ENCODE results near the gene NPDC1. TPM values are rescaled to one million over a fixed set of nuclear protein-coding genes. Genes with fewer than 3 reads are reported as not detected.

The NPDC1 gene
- total and polyA plus RNA-seq, 4 donors = 2.7 to 14.5 (median 7.3) TPM

- TF ChIP-seq HNF4A (conservative IDR thresholded peaks at IDR 0.05) (peak in 1 of 2 donors; percentile 46), FOXA2 (IDR thresholded peaks at IDR 0.05) (no peak), SP1 (IDR thresholded peaks at IDR 0.05) (peak; percentile 36), NR2F2 (IDR thresholded peaks at IDR 0.05) (no peak), MAX (IDR thresholded peaks at IDR 0.05) (no peak)
Measured at GRCh38 chr9:137025517-137025966, 20.4 kb downstream of the NPDC1 start (continued).

- Histone ChIP-seq H3K9me3 (ENCODE audit: control insufficient read depth in 4 of 4, low read length in 3 of 4) (no peaks in the 10 kb centered on the region), H3K36me3 (ENCODE audit: control insufficient read depth in 4 of 4, insufficient read depth in 3 of 4, low read depth in 1 of 4, low read length in 3 of 4) (no peaks in the 10 kb centered on the region), H3K4me3 (ENCODE audit: low read depth in 1 of 3, low read length in 3 of 3) (no peak overlapping the region), H3K4me1 (ENCODE audit: control insufficient read depth in 4 of 4, insufficient read depth in 4 of 4, low read length in 3 of 4) (peaks cover 33 to 59% (median 46%) of the 10 kb centered on the region in 4 donors), H3K27ac (ENCODE audit: low read depth in 1 of 2, low read length in 2 of 2) (peak overlapping the region; percentile 22 to 44), H3K9ac (ENCODE audit: low read depth in 1 of 2, low read length in 2 of 2) (no peak overlapping the region), H3K27me3 (ENCODE audit: control insufficient read depth in 4 of 4, insufficient read depth in 4 of 4, low read length in 3 of 4) (no peaks in the 10 kb centered on the region)
- WGBS = 89% methylated on average over 15 of the region's 15 CpGs
- TF ChIP-seq HNF4A (conservative IDR thresholded peaks at IDR 0.05) (no peak), RAD21 (IDR thresholded peaks at IDR 0.05) (no peak), ATF3 (IDR thresholded peaks at IDR 0.05) (no peak), SP1 (IDR thresholded peaks at IDR 0.05) (no peak), EGR1 (IDR thresholded peaks at IDR 0.05; ENCODE audit: low read depth in 2 of 2) (no peak), YY1 (IDR thresholded peaks at IDR 0.05) (no peak), GABPA (IDR thresholded peaks at IDR 0.05 in 1 of 2, conservative IDR thresholded peaks at IDR 0.05 in 1 of 2) (no peak), REST (IDR thresholded peaks at IDR 0.05) (no peak), HNF4G (IDR thresholded peaks at IDR 0.05) (no peak), CTCF (IDR thresholded peaks at IDR 0.05; ENCODE audit: low read depth, low read length, missing input control) (no peak), FOXA1 (IDR thresholded peaks at IDR 0.05) (no peak), JUND (IDR thresholded peaks at IDR 0.05) (no peak)
- no peak for DNase-seq (ENCODE audit: low spot score)
Measured at GRCh38 chr9:137023583-137023991, 22.4 kb downstream of the NPDC1 start.

- TF ChIP-seq ZBTB33 (IDR thresholded peaks at IDR 0.05) (no peak), NR2F2 (IDR thresholded peaks at IDR 0.05) (peak; percentile 97), ATF3 (IDR thresholded peaks at IDR 0.05) (no peak), JUND (IDR thresholded peaks at IDR 0.05) (no peak), HNF4G (IDR thresholded peaks at IDR 0.05) (no peak), RXRA (IDR thresholded peaks at IDR 0.05) (peak; percentile 54 to 73), FOXA2 (IDR thresholded peaks at IDR 0.05) (no peak), REST (IDR thresholded peaks at IDR 0.05) (no peak), HNF4A (conservative IDR thresholded peaks at IDR 0.05) (peak; percentile 21 to 36), SP1 (IDR thresholded peaks at IDR 0.05) (peak; percentile 19)
- Histone ChIP-seq H3K4me3 (ENCODE audit: low read depth in 1 of 3, low read length in 3 of 3) (no peak overlapping the region), H3K36me3 (ENCODE audit: control insufficient read depth in 4 of 4, insufficient read depth in 3 of 4, low read depth in 1 of 4, low read length in 3 of 4) (no peaks in the 10 kb centered on the region), H3K4me1 (ENCODE audit: control insufficient read depth in 4 of 4, insufficient read depth in 4 of 4, low read length in 3 of 4) (peaks cover 30 to 56% (median 43%) of the 10 kb centered on the region in 4 donors), H3K9ac (ENCODE audit: low read depth in 1 of 2, low read length in 2 of 2) (no peak overlapping the region), H3K27ac (ENCODE audit: low read depth in 1 of 2, low read length in 2 of 2) (peak overlapping the region; percentile 22 to 44), H3K9me3 (ENCODE audit: control insufficient read depth in 4 of 4, low read length in 3 of 4) (no peaks in the 10 kb centered on the region), H3K27me3 (ENCODE audit: control insufficient read depth in 4 of 4, insufficient read depth in 4 of 4, low read length in 3 of 4) (no peaks in the 10 kb centered on the region)
- WGBS = 42% methylated on average over 7 of the region's 7 CpGs
- DNase-seq (ENCODE audit: low spot score) = no peak
Measured at GRCh38 chr9:137023157-137023556, 22.8 kb downstream of the NPDC1 start.
